NCI-H82 treated with DMSO at 0.1 percent for 48 hours (cell line): ENCODE results near the gene HOXD13.

Experiments
- DNase-seq: peaks from one replicate; lab custom pipeline; 2025; ENCODE audit not compliant: unreplicated experiment; lab: John Stamatoyannopoulos, UW

HOXD13 gene

GRCh38 chr2:176105078-176105729, 12.7 kb downstream of the HOXD13 start:
- no peak for DNase-seq

GRCh38 chr2:176105730-176106580, 13.4 kb downstream of the HOXD13 start:
- DNase-seq: no peak

- DNase-seq: no peak
Observed at GRCh38 chr2:176106581-176107539, 14.3 kb downstream of the HOXD13 start, which contains the start of gene HOXD11. HOXD11 (plus strand) TSS chr2:176107280; CDS start chr2:176107356, 76 bp downstream.

GRCh38 chr2:176107731-176108181, 15.2 kb downstream of the HOXD13 start:
- DNase-seq: no peak

GRCh38 chr2:176109192-176109901, 16.8 kb downstream of the HOXD13 start:
- no peak for DNase-seq

GRCh38 chr2:176109946-176110345, 17.4 kb downstream of the HOXD13 start:
- no peak for DNase-seq

GRCh38 chr2:176110415-176111308, 18.1 kb downstream of the HOXD13 start:
- no peak for DNase-seq

GRCh38 chr2:176111309-176111663, 18.8 kb downstream of the HOXD13 start:
- DNase-seq: peak; percentile 72

- DNase-seq: no peak
Observed at GRCh38 chr2:176111846-176112374, 19.4 kb downstream of the HOXD13 start.

- DNase-seq: no peak
Observed at GRCh38 chr2:176112375-176113302, 20.1 kb downstream of the HOXD13 start.

GRCh38 chr2:176114120-176114929, 21.8 kb downstream of the HOXD13 start:
- no peak for DNase-seq

GRCh38 chr2:176114930-176115625, 22.6 kb downstream of the HOXD13 start:
- no peak for DNase-seq

- no peak for DNase-seq
Observed at GRCh38 chr2:176115883-176116813, 23.6 kb downstream of the HOXD13 start, which contains the start of gene HOXD10. HOXD10 (plus strand) TSS chr2:176116778; CDS start chr2:176116834, 56 bp downstream.

- no peak for DNase-seq
Observed at GRCh38 chr2:176117162-176117822, 24.8 kb downstream of the HOXD13 start.

GRCh38 chr2:176117823-176118371, 25.4 kb downstream of the HOXD13 start:
- no peak for DNase-seq
